ENCODE results near the gene RCCD1.

- TF ChIP-seq CTCF (conservative IDR thresholded peaks at IDR 0.05; ENCODE audit: low read length) (no peak), EZH2phosphoT487 (IDR thresholded peaks at IDR 0.05; ENCODE audit: borderline replicate concordance) (no peak)
Measured at GRCh38 chr15:90918835-90919234, 35.8 kb upstream of the RCCD1 start.

Data from Loucy (cell line).